Loucy (cell line): ENCODE measurements around the gene TCTN3.

Experiments used
- CTCF ChIP-seq: fragments of 200-600 bp; sonication (generic); conservative IDR thresholded peaks from 2 replicates; pipeline ENCODE4 v1.5.1; 2014; ENCODE audit warnings: mild to moderate bottlenecking, antibody characterized with exemption, low read length
- EZH2phosphoT487 ChIP-seq: fragments of 200-600 bp; IDR thresholded peaks from 2 replicates; pipeline ENCODE4 v1.6.1; 2018; ENCODE audit warnings: antibody characterized with exemption, mild to moderate bottlenecking, moderate library complexity, borderline replicate concordance

- TF ChIP-seq CTCF: no peak
- no peak for TF ChIP-seq EZH2phosphoT487
These were observed 49.3 kb upstream of the TCTN3 start for GRCh38 chr10:95742962-95743535.
